ENCODE results near the gene KLHL29. TPM values are rescaled to one million over a fixed set of nuclear protein-coding genes. Genes with fewer than 3 reads are reported as not detected.
A peak's percentile ranks its signal among the peaks of the same experiment; 100 is the strongest.

KLHL29 gene
- total RNA-seq, 3 donors from 2014 or later, result 2.6 to 13.0 (median 5.5) TPM

DNA sequence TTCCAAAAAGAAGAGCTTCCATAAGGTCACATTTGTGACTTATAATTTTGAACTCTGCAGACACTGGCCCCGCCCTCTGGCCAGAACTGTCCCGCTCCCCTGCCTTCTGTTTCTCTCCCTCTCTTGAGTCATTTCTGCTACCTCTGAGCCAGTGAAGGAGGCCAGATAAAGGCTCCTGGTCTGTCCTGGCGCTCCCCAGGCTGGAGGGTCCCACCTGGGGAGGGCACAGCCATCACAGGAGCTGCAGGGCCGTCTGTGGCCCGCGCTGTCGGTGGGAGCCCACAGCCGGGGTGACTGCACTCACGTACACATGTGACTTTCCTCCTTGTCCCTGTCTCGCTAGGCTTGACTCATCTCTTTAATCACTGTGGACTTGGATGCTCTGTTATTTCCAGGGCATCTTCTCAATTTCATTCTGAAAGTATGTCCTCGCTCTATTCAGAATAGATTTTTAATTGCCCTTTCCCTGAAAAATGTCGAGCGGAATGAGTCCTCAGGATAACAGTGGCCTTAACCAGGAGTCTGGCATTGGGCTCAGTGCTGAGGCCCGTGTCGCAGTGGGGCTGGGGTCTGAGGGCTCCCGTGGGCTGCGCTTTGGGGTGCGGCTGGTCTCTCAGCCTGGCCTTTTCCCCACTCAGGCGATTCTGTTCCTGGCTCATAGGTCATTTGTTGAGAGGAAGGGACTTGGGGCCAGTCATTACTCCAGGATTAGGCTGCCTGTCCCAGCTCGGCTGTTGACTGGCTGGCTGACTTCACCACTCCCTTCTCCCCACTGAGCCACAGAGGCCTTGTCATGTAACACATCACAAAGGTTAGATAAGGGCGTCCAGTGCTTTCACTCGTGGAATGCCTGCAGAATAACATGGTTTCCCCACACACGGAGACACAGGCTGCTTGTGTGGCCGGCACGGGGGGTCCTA is 34.5 kb downstream of the KLHL29 start:
- no peak overlapping the region for H3K4me3 ChIP-seq
- DNase-seq (no peak), ATAC-seq (peak; percentile 7)
- TF ChIP-seq, protein P1, sequence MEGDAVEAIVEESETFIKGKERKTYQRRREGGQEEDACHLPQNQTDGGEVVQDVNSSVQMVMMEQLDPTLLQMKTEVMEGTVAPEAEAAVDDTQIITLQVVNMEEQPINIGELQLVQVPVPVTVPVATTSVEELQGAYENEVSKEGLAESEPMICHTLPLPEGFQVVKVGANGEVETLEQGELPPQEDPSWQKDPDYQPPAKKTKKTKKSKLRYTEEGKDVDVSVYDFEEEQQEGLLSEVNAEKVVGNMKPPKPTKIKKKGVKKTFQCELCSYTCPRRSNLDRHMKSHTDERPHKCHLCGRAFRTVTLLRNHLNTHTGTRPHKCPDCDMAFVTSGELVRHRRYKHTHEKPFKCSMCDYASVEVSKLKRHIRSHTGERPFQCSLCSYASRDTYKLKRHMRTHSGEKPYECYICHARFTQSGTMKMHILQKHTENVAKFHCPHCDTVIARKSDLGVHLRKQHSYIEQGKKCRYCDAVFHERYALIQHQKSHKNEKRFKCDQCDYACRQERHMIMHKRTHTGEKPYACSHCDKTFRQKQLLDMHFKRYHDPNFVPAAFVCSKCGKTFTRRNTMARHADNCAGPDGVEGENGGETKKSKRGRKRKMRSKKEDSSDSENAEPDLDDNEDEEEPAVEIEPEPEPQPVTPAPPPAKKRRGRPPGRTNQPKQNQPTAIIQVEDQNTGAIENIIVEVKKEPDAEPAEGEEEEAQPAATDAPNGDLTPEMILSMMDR (IDR thresholded peaks at IDR 0.05), result no peak
- no peaks in the 10 kb centered on the region for H3K4me1 ChIP-seq (ENCODE audit: low read depth)
- H3K36me3 ChIP-seq (ENCODE audit: low read depth), result no peaks in the 10 kb centered on the region
- intact Hi-C loops (cut with DNase I, micrococcal nuclease), result no loop called here
- no peaks in the 10 kb centered on the region for H3K9me3 ChIP-seq

DNA sequence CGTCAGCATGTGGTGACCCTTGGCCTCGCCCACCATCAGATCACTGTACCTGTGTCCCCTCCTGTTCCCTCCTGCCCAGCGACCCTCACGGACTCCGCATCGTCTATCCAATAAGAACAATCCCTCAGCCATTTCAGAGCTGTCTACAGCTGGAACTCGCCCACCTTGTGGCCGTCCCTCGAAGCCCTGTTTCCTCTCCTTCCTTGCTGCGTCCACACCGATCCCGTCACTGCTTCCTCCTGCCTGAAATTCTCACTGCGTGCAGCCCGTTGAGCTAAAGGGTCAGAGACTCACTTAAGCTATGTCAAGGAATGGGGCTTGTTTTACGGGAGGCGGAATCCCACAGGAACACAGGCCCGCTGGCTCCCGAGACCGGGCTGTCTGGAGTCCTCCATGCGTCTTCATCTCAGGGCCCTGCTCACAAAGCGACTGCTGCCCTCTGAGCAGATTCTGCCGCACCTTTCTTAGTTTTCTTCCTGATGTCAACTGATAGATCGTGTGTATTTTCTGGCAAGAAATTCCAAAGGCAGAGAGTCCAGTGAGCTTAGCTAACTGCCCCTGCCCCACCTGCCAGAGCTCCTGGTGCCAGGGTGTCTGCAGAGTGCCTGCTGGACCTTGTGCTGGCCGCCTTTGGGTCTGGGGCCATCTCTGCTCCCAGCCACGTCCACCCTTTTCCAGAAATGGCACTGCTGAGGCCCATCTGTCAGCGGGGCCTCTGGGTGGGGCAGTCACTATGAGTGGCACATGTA is 35.3 kb downstream of the KLHL29 start:
- H3K36me3 ChIP-seq (ENCODE audit: low read depth), result no peaks in the 10 kb centered on the region
- no peaks in the 10 kb centered on the region for H3K9me3 ChIP-seq
- DNase-seq (no peak), ATAC-seq (no peak)
- H3K4me1 ChIP-seq (ENCODE audit: low read depth), result no peaks in the 10 kb centered on the region
- no peak overlapping the region for H3K4me3 ChIP-seq
- intact Hi-C loops (cut with DNase I, micrococcal nuclease), result no loop called here
- TF ChIP-seq, protein P1 (IDR thresholded peaks at IDR 0.05), result no peak

DNA sequence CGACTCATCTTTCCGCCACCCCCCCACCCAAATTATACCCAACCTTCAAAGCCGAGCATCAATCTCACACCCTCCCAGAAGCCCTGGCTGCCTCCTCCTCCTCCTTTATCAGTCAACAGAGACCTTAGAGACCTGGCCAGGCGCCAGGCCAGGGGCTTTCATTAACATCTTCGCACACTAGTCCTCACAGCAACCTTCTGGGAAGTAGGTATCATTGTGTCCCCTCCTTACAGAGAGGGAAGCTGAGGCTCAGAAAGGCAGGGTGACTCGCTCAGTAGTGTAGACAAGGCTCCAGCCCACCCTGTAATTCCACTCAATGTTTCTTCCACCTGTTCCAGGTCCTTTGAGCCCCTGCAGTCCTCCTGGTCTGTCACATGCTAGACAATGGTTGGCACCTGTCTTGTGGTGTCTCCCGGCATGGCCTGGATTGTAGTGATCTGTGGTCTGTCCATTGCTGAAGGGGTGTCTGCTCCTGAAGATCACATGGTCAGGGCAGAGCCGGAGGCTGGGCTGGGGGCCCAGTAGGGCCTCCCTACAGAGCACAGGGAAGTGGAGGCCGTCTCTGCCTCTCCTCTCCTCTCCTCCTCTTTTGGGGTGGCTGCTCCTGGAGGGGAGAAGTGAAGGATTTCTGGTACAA is 36.0 kb downstream of the KLHL29 start:
- TF ChIP-seq, protein P1 (IDR thresholded peaks at IDR 0.05), result no peak
- no peaks in the 10 kb centered on the region for H3K4me1 ChIP-seq (ENCODE audit: low read depth)
- DNase-seq (no peak), ATAC-seq (no peak)
- H3K36me3 ChIP-seq (ENCODE audit: low read depth), result no peaks in the 10 kb centered on the region
- H3K4me3 ChIP-seq, result no peak overlapping the region
- no peaks in the 10 kb centered on the region for H3K9me3 ChIP-seq
- intact Hi-C loops (cut with DNase I, micrococcal nuclease), result no loop called here

DNA sequence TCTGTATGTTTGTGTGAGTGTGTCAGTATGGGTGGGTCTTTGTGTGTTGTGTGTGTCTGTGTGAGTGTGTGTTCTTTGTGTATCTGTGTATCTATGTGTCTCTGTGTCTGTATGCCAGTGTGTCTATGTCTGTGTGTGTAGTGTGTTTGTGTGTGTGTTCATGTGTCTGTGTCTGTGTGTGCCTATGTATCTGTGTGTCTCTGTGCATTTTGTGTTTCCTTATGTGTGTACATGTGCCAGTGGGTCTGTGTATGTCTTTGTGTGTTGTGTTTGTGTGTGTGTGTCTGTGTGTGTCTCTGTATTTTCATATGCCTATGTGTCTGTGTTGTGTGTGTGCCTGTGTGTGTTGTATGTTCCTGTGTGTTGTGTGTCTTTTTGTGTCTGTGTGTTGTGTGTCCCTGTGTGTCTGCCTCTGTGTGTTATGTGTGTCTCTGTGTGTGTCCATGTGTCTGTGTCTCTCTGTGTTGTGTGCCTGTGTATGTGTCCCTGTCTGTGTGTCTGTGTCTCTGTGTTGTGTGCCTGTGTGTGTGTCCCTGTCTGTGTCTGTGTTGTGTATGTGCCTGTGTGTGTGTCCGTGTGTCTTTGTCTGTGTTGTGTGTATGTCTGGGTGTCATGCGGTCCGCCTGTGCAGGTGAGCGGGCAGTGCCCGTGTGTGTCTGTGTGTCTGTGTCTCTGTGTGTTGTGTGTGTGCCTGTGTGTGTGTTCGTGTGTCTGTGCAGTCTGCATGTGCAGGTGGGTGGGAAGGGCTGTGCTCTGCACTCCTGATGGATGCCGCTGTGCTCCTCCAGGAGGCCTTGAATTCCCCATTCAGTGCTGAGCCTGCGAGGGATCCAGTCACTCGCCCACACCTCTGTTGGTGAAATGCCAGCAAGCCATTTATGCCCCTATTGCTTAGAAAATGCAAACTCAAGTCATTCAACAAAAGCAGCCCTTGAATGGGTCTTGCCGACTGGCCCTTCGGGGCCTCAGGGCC is 37.4 kb downstream of the KLHL29 start:
- no peak overlapping the region for H3K4me3 ChIP-seq
- no peaks in the 10 kb centered on the region for H3K9me3 ChIP-seq
- H3K36me3 ChIP-seq (ENCODE audit: low read depth), result no peaks in the 10 kb centered on the region
- DNase-seq, result no peak
- intact Hi-C loops (cut with DNase I, micrococcal nuclease), result no loop called here
- no peak for ATAC-seq
- no peaks in the 10 kb centered on the region for H3K4me1 ChIP-seq (ENCODE audit: low read depth)
- TF ChIP-seq, protein P1 (IDR thresholded peaks at IDR 0.05), result no peak
